GM19025 (cell line): ENCODE results near the gene RALB.
"Not testable (repeated sequence)": the region's sequence is repeated elsewhere in the genome, so short reads cannot be mapped to it uniquely, and the experiment has no call there.

Experiments
- ATAC-seq: cut with Tn5 transposase; IDR thresholded peaks from one replicate; pipeline ENCODE4 v1.9.1; 2021; ENCODE audit warnings: mild to moderate bottlenecking, low read depth, moderate library complexity; ENCODE audit not compliant: unreplicated experiment

Gene RALB

GRCh38 chr2:120313695-120314615, 61.3 kb downstream of the RALB start:
- ATAC-seq = no peak

GRCh38 chr2:120314690-120315366, 62.2 kb downstream of the RALB start:
- ATAC-seq = no peak

GRCh38 chr2:120315367-120316033, 62.8 kb downstream of the RALB start:
- no peak for ATAC-seq

DNA sequence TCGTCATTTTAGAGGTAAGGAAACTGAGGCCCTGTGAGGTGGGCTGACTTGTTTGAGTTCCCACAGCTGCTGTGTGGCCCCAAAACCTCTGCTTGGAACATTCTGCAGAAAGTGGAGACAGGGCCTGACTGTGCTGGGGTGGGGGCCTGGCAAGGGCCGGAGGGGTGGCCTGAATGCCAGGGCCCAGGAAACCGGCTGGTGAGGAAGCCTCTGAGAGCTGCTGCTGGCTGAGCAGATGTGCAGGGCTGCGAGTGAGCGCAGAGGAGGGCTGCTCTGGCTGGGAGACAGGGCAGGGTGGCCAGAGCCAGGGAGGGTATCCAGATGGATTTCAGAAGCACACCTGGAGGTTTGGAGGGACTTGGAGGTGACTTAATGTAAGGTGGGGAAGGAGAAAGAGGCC, 63.4 kb downstream of the RALB start:
- ATAC-seq = no peak

DNA sequence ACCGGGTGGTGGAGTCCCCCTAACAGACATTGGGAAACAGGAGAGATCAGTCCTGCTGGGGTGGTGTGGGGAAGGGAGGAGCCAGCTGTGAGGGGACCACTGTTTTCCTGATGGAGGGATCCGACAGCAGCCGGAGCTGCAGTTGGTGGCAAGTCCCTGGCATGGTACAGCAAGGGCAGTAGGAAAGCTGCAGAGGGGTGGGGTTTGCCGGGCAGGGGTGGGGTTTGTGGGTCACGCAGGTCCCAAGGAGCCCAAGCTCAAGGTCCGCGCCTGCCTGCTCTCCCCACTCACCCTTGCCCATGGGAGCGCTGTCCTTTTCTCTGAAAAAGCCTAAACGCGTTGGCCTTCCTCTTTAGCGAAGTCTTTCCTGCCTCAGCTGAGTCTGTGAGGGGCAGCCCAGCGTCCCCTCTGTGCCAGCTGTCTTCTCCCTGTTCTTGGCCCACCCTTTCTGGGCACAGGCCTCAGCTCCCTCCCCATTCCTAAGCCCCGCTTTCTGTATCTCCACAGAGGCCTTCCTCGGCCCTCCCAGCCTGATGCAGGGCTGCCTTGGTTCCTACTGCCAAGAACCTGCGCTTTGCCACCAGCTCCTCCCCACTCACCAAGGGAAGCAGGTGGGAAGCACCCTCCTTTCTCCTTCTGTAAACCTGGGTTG, 64.0 kb downstream of the RALB start:
- no peak for ATAC-seq

DNA sequence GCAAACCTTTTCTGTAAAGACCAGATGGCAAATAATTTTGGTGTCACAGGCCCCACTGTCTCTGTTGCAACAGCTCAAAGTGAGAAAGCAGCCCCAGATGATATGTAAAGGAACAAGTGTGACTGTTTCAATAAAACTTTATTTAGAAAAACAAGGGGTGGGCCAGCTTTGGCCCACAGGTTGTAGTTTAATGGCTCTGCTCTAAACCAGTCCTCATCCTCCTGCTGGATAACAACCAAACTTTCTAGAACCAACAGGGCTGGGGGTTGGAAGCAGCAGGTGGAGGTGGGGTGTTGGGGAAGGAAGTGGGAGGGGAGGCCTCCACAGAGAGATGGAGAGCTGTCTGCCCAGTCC, 64.5 kb downstream of the RALB start:
- no peak for ATAC-seq

DNA sequence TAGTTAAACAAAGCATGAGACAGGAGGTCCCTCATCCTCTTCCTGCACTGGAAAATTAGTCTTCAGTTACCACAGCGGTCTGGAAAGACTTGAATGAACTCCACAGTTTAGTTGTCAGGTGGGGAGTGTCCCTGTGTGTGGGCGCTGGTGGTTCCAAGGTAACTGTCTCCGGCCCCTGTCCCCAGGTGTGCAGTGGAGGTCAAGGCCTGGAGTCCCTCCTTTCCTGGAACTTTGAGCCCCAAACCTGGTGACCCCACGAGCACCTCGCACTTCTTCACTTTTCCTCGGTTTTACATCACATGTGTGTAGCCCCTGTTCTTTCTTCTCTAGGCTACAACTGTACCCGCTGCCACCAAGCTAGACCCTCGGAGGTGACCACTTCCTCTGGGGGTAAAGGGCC, 65.3 kb downstream of the RALB start:
- ATAC-seq = no peak

DNA sequence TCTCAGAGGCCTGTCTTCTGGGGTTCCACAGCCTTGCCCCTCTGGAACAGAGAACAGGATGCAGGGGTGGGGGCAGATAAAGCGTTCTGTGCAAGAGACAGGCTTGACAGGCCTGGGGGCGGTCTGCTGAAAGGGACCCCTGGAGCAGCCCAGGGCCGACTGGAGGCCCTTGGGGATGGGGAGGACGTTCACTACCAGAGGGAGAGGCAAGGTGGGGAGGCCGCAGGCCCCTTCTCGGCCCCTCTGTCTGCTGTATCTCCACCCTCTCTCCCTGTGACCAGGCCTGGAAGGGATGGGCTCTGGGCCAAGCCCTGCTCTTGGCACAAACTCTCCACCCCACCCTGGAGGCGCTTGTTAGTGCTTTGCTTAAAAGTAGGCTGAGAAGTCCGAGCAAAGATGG, 66.0 kb downstream of the RALB start:
- no peak for ATAC-seq

DNA sequence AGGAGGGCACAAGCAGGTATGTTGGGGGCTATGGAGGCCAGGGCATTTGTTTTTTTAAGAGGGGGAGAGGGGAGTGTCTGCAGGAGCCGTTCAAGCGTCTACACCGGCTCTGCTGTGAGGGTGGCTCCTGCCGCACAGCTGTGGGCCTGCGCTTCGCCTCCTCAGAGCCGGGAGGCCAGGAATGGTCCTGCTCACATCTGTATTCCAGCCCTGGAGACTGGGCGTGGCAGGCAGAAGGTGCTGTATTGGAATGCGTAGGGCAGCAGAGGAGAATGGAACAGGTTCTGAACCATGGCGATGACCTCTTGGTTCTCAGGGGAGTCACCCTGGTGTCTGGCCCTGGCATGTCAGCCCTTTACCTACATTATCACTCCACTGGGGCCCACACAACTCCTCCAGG, 66.5 kb downstream of the RALB start:
- ATAC-seq = no peak

DNA sequence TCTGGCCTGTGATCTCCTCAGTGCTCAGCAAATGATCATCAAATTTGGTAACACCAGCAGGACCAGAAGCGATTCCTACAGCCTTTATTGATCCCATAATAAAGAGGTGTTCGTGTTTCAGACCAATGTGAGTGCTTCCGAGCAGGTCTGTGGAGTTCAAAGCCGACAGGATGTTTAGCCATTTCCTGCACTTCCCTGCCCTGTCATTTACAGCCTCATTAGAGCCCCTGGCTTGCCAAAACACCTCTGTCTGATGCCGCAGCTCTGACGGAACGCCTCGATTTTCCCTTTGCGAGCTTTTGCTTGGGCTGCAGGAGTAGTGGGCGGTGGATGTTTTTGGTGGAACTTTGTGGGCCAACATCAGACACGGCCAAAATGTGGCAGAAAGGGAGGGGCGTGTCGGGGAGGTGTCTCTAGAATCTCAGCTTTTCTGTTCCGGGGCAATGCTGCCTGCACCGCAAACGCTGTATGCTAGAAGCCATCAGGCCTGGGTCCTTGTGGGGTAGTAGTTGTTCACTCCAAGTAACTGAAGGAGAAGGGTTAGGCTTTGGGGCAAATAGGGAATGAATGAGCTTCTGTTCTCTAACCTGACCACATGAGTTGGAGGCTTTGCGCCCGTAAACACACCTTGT, 67.2 kb downstream of the RALB start:
- no peak for ATAC-seq

- ATAC-seq = no peak
Measured at GRCh38 chr2:120320318-120320851, 67.7 kb downstream of the RALB start.

DNA sequence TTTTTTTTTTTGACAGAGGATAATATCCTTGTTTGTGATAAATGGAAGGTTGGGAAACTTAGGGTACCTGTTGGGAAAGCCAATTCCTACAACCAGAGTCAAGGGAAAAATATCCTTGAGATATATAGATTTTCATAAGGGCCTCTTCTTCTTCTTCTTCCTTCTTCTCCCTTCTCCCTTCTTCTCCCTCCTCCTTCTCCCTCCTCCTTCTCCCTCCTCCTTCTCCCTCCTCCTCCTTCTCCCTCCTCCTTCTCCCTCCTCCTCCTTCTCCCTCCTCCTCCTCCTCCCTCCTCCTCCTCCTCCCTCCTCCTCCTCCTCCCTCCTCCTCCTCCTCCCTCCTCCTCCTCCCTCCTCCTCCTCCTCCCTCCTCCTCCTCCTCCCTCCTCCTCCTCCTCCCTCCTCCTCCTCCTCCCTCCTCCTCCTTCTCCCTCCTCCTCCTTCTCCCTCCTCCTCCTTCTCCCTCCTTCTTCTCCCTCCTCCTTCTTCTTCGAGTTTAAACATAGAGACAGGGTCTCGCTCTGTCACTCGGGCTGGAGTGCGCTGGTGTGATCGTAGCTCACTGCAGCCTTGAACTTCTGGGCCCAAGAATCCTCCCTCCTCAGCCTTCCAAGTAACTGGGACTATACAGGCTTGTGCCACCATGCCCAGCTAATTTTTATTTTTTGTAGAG, 68.4 kb downstream of the RALB start:
- ATAC-seq = not testable (repeated sequence)

DNA sequence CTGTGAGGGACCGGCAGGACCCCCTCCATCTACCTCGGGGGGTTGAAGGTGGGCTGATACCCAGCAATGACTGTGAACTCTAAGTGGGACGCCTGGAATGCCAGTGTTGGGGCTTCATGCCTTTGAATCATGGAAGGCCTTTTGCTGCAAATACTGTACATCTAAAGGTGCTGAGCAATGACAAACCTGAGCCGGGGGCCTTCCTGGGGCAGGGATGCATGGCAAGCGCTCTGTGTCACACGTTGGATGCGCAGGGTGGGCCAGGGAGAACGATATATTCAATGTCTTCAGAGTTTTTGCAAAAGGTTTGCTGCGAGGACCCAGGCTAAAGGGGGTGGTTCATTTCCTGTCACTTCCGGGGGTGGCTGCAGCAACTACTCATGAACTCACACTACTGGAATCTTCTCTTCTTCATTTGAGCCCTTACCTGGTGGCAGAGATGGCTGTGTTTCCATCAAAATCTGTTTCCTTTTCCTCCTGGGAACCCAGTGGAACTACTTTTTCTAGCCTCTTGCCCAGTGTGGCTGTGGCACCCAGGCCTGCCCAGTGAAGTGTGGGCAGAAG, 69.2 kb downstream of the RALB start:
- ATAC-seq = no peak

GRCh38 chr2:120322329-120322728, 69.7 kb downstream of the RALB start:
- ATAC-seq = no peak

DNA sequence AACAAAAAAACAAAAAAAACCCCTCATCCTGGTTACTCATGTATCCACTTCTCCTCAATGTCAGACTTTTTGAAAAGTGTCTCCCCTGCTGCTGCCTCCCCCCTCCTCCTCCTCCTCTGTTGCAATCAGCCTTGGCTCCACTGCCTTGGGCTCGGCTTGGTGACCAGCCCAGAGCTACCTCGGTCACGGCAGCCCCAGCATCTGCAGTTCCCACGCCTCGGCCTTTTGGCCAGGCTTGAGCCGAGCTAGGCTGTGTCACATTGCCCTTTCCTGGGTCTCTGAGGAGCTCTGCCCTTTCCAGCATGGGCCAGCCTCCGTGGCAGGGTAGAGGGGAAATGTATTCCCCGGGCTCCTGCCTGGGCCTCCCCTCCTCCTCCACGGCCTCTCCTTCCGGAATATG, 70.6 kb downstream of the RALB start:
- ATAC-seq = no peak

- ATAC-seq = no peak
Measured at GRCh38 chr2:120323807-120324399, 71.3 kb downstream of the RALB start.

- ATAC-seq = no peak
Measured at GRCh38 chr2:120324933-120325332, 72.3 kb downstream of the RALB start.

- no peak for ATAC-seq
Measured at GRCh38 chr2:120326066-120326465, 73.4 kb downstream of the RALB start.
